BE2C (cell line): Measurements from ENCODE around the gene NELL2.
"Not testable (repeated sequence)": the region's sequence is repeated elsewhere in the genome, so short reads cannot be mapped to it uniquely, and the experiment has no call there.

Source experiments
- DNase-seq: peaks from one replicate; pipeline ENCODE4 v3.0.0-alpha.2; 2020
- H3K27me3 ChIP-seq: fragments of 250-450 bp; sonication (Bioruptor Pico); 2 replicates; pipeline ENCODE4 v1.5.1; 2020; ENCODE audit warnings: mild to moderate bottlenecking
- H3K36me3 ChIP-seq: fragments of 250-450 bp; sonication (Bioruptor Pico); 2 replicates; pipeline ENCODE4 v1.5.1; 2020; ENCODE audit warnings: mild to moderate bottlenecking
- H3K4me1 ChIP-seq: fragments of 250-450 bp; sonication (Bioruptor Pico); 2 replicates; pipeline ENCODE4 v1.5.1; 2020
- H3K4me3 ChIP-seq: 2 replicates; pipeline ENCODE4 v1.5.1; 2011; ENCODE audit warnings: low read depth, low read length
- H3K9me3 ChIP-seq: fragments of 250-450 bp; sonication (Bioruptor Pico); 2 replicates; pipeline ENCODE4 v1.5.1; 2020
- CTCF ChIP-seq: IDR thresholded peaks from 2 replicates; pipeline ENCODE4 v1.5.1; 2012; ENCODE audit warnings: mild to moderate bottlenecking, low read depth, low read length

Gene NELL2

GRCh38 chr12:44842669-44843068, 33.4 kb downstream of the NELL2 start:
- H3K4me1 ChIP-seq, result no peaks in the 10 kb centered on the region
- TF ChIP-seq CTCF, result no peak
- H3K4me3 ChIP-seq, result no peak overlapping the region
- DNase-seq, result no peak
- no peaks in the 10 kb centered on the region for H3K27me3 ChIP-seq
- H3K36me3 ChIP-seq, result no peaks in the 10 kb centered on the region
- H3K9me3 ChIP-seq, result no peaks in the 10 kb centered on the region

- no peak for TF ChIP-seq CTCF
- Histone ChIP-seq H3K27me3 (no peaks in the 10 kb centered on the region), H3K4me3 (no peak overlapping the region), H3K9me3 (no peaks in the 10 kb centered on the region), H3K4me1 (no peaks in the 10 kb centered on the region), H3K36me3 (no peaks in the 10 kb centered on the region)
- no peak for DNase-seq
Observed at GRCh38 chr12:44839785-44840184, 36.3 kb downstream of the NELL2 start.

- no peak overlapping the region for H3K4me3 ChIP-seq
- no peaks in the 10 kb centered on the region for H3K9me3 ChIP-seq
- H3K36me3 ChIP-seq, result no peaks in the 10 kb centered on the region
- no peaks in the 10 kb centered on the region for H3K27me3 ChIP-seq
- TF ChIP-seq CTCF, result no peak
- no peak for DNase-seq
- no peaks in the 10 kb centered on the region for H3K4me1 ChIP-seq
Observed at GRCh38 chr12:44837114-44837755, 38.9 kb downstream of the NELL2 start.

- no peak overlapping the region for H3K4me3 ChIP-seq
- no peak for TF ChIP-seq CTCF
- no peak for DNase-seq
- no peaks in the 10 kb centered on the region for H3K27me3 ChIP-seq
- no peaks in the 10 kb centered on the region for H3K4me1 ChIP-seq
- no peaks in the 10 kb centered on the region for H3K36me3 ChIP-seq
- no peaks in the 10 kb centered on the region for H3K9me3 ChIP-seq
Observed at GRCh38 chr12:44835641-44836379, 40.3 kb downstream of the NELL2 start.

- not testable (repeated sequence) for H3K4me1 ChIP-seq, DNase-seq
Observed at GRCh38 chr12:44834996-44835395, 41.1 kb downstream of the NELL2 start.

GRCh38 chr12:44833561-44833960, 42.6 kb downstream of the NELL2 start:
- no peaks in the 10 kb centered on the region for H3K36me3 ChIP-seq
- no peak for TF ChIP-seq CTCF
- DNase-seq, result no peak

More at GRCh38 chr12:44834996-44835395, 41.1 kb downstream of the NELL2 start:
- H3K36me3 ChIP-seq, H3K9me3 ChIP-seq, H3K27me3 ChIP-seq, H3K4me3 ChIP-seq: not testable (repeated sequence)

More at GRCh38 chr12:44833561-44833960, 42.6 kb downstream of the NELL2 start:
- Histone ChIP-seq H3K9me3 (no peaks in the 10 kb centered on the region), H3K27me3 (no peaks in the 10 kb centered on the region), H3K4me1 (no peaks in the 10 kb centered on the region), H3K4me3 (no peak overlapping the region)
